ENCODE results near the gene VEZT.

DNA sequence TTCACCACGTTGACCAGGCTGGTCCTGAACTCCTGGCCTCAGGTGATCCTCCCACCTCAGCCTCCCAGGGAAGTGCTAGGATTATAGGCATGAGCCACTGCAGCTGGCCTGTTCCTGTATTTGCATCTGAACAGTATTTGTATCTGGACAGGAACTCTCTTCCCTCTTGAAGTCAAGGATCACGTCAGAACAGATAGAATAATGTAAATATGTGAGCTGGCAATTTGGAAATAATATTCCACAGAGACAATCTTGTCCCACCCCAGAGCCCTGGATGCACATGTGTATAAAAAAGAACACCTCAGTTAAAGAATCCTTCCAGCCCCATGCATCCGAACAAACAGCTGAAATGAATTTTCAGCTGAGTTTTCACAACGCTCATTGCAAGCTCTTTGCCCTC is 118.3 kb downstream of the VEZT start:
- TF ChIP-seq, protein P1, sequence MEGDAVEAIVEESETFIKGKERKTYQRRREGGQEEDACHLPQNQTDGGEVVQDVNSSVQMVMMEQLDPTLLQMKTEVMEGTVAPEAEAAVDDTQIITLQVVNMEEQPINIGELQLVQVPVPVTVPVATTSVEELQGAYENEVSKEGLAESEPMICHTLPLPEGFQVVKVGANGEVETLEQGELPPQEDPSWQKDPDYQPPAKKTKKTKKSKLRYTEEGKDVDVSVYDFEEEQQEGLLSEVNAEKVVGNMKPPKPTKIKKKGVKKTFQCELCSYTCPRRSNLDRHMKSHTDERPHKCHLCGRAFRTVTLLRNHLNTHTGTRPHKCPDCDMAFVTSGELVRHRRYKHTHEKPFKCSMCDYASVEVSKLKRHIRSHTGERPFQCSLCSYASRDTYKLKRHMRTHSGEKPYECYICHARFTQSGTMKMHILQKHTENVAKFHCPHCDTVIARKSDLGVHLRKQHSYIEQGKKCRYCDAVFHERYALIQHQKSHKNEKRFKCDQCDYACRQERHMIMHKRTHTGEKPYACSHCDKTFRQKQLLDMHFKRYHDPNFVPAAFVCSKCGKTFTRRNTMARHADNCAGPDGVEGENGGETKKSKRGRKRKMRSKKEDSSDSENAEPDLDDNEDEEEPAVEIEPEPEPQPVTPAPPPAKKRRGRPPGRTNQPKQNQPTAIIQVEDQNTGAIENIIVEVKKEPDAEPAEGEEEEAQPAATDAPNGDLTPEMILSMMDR (IDR thresholded peaks at IDR 0.05), result no peak
- TF ChIP-seq POLR2A (IDR thresholded peaks at IDR 0.05; ENCODE audit: low read depth), result no peak

All from esophagus muscularis mucosa (tissue), 3 donors.